Skin of body (tissue), 2 donors: ENCODE data around the gene CPNE8. TPM values are rescaled to one million over a fixed set of nuclear protein-coding genes. Genes with fewer than 3 reads are reported as not detected.

ENCODE experiments used
- DNase-seq: peaks from one replicate; lab custom pipeline; 2025; lab: John Stamatoyannopoulos, UW
- total RNA-seq: library from RNA; depleted of rRNA; stranded (reverse); fragments of >200 nt; gene quantifications from one replicate; pipeline ENCODE4 v1.2.3, GENCODE V29; 2014

The CPNE8 gene
- total RNA-seq, 1 donor from 2014 or later = 7.3 TPM

- no peak for DNase-seq
Measured at GRCh38 chr12:38898001-38898684, 7.2 kb downstream of the CPNE8 start.

GRCh38 chr12:38895446-38895845 is 9.9 kb downstream of the CPNE8 start:
- DNase-seq = no peak

- no peak for DNase-seq
Measured at GRCh38 chr12:38892976-38893375, 12.4 kb downstream of the CPNE8 start.

- no peak for DNase-seq
Measured at GRCh38 chr12:38892087-38892786, 13.2 kb downstream of the CPNE8 start.

GRCh38 chr12:38890102-38890855 is 15.1 kb downstream of the CPNE8 start:
- DNase-seq = no peak

GRCh38 chr12:38889297-38889815 is 16.0 kb downstream of the CPNE8 start:
- no peak for DNase-seq

- no peak for DNase-seq
Measured at GRCh38 chr12:38887770-38888169, 17.6 kb downstream of the CPNE8 start.

- DNase-seq = no peak
Measured at GRCh38 chr12:38886931-38887330, 18.5 kb downstream of the CPNE8 start.

GRCh38 chr12:38886064-38886463 is 19.3 kb downstream of the CPNE8 start:
- DNase-seq = no peak

GRCh38 chr12:38884666-38885065 is 20.7 kb downstream of the CPNE8 start:
- DNase-seq = no peak

- DNase-seq = no peak
Measured at GRCh38 chr12:38883629-38884134, 21.7 kb downstream of the CPNE8 start.

- no peak for DNase-seq
Measured at GRCh38 chr12:38880288-38880687, 25.1 kb downstream of the CPNE8 start.

- no peak for DNase-seq
Measured at GRCh38 chr12:38878986-38879385, 26.4 kb downstream of the CPNE8 start.

GRCh38 chr12:38878333-38878705 is 27.1 kb downstream of the CPNE8 start:
- no peak for DNase-seq

- no peak for DNase-seq
Measured at GRCh38 chr12:38875586-38876228, 29.7 kb downstream of the CPNE8 start.

- no peak for DNase-seq
Measured at GRCh38 chr12:38872561-38872960, 32.8 kb downstream of the CPNE8 start.

- DNase-seq = no peak
Measured at GRCh38 chr12:38872156-38872555, 33.2 kb downstream of the CPNE8 start.

- no peak for DNase-seq
Measured at GRCh38 chr12:38869036-38869435, 36.4 kb downstream of the CPNE8 start.

- no peak for DNase-seq
Measured at GRCh38 chr12:38850461-38850860, 54.9 kb downstream of the CPNE8 start.

GRCh38 chr12:38847247-38847646 is 58.1 kb downstream of the CPNE8 start:
- no peak for DNase-seq

GRCh38 chr12:38844267-38844666 is 61.1 kb downstream of the CPNE8 start:
- no peak for DNase-seq
